ENCODE measurements around the gene LARP4B. TPM values are rescaled to one million over a fixed set of nuclear protein-coding genes. Genes with fewer than 3 reads are reported as not detected.

Gene LARP4B
- total and polyA plus RNA-seq, 2 of the 13 experiments (the other 11 are each of a cell fraction or from before 2014, with no cell fraction given) = 19.5 to 30.2 TPM

- H3K9me3 ChIP-seq (ENCODE audit: low read length) = no peaks in the 10 kb centered on the region
- H4K20me1 ChIP-seq (ENCODE audit: insufficient read depth, low read length) = no peaks in the 10 kb centered on the region
- no peaks in the 10 kb centered on the region for H3K27me3 ChIP-seq (ENCODE audit: control insufficient read depth in 1 of 2, insufficient read depth in 2 of 2, low read length in 2 of 2)
- H3K79me2 ChIP-seq (ENCODE audit: insufficient read depth, low read length) = no peaks in the 10 kb centered on the region
- H3K4me1 ChIP-seq (ENCODE audit: insufficient read depth, low read length) = no peaks in the 10 kb centered on the region
- BruUV-seq (replicated peaks) = no TSS peak
- no peak overlapping the region for H3K9ac ChIP-seq (ENCODE audit: insufficient read depth, low read depth, low read length)
- DNase-seq (ENCODE audit: low spot score) (no peak), ATAC-seq (no peak), FAIRE-seq (no peak)
- H3K4me2 ChIP-seq (ENCODE audit: low read depth, low read length) = no peak overlapping the region
- in situ Hi-C loops (cut with HindIII; ENCODE audit: extremely low pct_ligation_motif_present, low pct_unique_long_range_greater_than_20kb) = no loop called here
- intact Hi-C loops (cut with micrococcal nuclease; ENCODE audit: unreplicated experiment) = no loop called here
- H3K27ac ChIP-seq (ENCODE audit: extremely low read length, insufficient read depth, low read length) = no peak overlapping the region
- ChIA-PET CTCF (ENCODE audit: low intra/inter-chr PET ratio, low total read pairs) (no interaction called here), POLR2A (no interaction called here)
- no peak overlapping the region for H2AFZ ChIP-seq (ENCODE audit: low read length)
- H3K36me3 ChIP-seq (replicated peaks in 1 of 2; ENCODE audit: control insufficient read depth in 1 of 2, insufficient read depth in 2 of 2, low read length in 2 of 2) = peaks cover 33 to 87% of the 10 kb centered on the region in 2 experiments
- no peak overlapping the region for H3K4me3 ChIP-seq (replicated peaks in 1 of 3; ENCODE audit: insufficient read depth in 1 of 3, low read depth in 2 of 3, low read length in 3 of 3)
- no peak for TF ChIP-seq MBNL3 (CRISPR knock-in tag; conservative IDR thresholded peaks at IDR 0.05)
- no peak for TF ChIP-seq BCLAF1 (IDR thresholded peaks at IDR 0.05)
- TF ChIP-seq PRDM15 (CRISPR knock-in tag; IDR thresholded peaks at IDR 0.05) = no peak
- no peak for TF ChIP-seq IRX3 (CRISPR knock-in tag; IDR thresholded peaks at IDR 0.05; ENCODE audit: borderline replicate concordance, low read depth)
- no peak for TF ChIP-seq ZNF550 (CRISPR knock-in tag; IDR thresholded peaks at IDR 0.05; ENCODE audit: borderline replicate concordance)
- WGBS (ENCODE audit: low lambda C conversion rate) = 84% methylated on average over 6 of the region's 6 CpGs
Observed at GRCh38 chr10:816091-816477, 115.4 kb downstream of the LARP4B start.
